Activated CD4-positive, alpha-beta T cell treated with anti-CD3 and anti-CD28 coated beads, Interleukin-10, Interleukin-2, amounts not matched to agents 100 ng/mL and 50 ng/mL, durations not matched to agents 16 hours and 8 hours (primary cell): Measurements from ENCODE around the gene FCHSD2.
"Not testable (repeated sequence)": the region's sequence is repeated elsewhere in the genome, so short reads cannot be mapped to it uniquely, and the experiment has no call there.

Experiments
- DNase-seq: peaks from one replicate; pipeline ENCODE4 v3.0.0-alpha.2; 2020

Gene FCHSD2

DNA sequence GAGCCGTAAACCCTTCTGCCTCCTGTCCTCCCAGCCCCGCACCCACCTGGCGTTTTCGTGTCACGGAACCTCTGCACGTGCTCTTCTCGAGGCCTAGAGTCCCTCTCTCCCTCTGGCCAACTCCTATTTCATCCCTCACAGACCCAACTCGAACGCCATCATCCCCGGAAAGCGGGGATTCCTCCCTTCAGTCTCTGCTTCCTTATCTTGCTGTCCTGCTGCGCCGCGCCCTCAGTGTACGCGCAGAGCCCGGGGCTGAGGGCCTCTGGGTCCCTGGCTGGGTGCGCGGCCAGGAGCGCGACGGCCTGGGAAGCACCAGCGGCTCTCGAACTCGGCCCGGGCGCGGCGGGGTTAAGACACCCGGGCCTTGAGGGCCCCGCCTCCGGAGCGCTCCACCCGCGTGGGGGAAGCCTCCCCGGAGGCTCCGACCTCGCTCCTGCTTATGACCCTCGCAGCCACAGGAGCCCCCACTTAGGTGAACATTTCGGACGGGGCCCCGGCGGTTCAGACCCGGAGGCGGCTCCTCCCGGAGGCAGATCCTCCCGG, 328.3 kb downstream of the FCHSD2 start:
- peak; percentile 90 for DNase-seq

DNA sequence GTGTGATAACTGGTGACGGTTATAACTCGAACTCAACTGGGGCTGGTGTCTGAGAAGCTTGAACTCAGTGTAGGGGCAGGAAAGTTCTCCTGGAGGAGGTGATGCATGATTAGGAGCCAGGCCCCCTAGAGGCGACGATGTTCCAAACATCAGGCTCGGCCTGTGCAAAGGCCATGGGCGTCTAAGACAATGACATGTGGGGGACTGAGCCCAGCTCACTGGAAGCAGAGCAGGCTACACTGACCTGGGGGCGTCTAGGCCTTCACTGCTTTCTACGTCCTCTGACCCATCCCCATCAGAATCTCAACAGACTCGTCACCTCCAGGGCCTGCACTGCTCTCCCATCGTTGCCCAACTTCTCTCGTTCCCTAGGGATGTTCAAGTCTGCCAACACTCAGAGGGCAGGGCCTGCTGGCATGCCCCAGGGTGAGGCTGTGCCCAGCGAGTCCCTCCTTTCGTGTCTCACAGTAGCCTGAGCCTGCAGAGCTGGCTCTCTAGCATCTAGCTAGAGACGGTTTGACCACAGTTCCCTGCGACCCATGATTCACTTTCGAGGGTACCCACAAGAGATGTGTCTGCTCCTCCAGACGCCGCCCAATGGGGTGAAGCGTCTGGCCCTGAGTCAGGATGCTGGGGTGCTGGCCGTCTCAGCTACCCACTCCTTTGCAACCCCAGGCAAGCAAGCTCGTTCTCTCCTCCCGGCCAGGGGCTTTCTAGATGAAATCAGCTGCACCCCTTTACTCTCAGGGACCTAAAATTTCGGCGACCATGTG, 329.0 kb downstream of the FCHSD2 start:
- peak; percentile 88 for DNase-seq

DNA sequence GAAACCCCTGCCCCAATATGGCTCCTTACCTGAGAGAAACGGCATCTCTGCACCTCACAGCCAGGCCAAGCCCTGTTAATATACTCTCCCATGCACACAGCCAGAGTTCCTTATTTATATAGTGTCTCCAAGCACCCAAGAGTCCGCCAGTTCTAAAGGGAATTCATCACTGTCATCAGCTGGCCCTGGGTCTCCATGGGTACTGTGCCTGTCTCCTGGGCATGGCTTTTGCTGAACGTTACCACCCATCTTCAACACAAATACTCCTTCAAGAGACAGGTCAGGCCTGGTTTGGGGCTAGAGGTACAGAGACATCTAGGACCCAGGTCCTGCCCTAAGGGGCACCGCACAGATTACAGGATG, 329.5 kb downstream of the FCHSD2 start:
- no peak for DNase-seq

DNA sequence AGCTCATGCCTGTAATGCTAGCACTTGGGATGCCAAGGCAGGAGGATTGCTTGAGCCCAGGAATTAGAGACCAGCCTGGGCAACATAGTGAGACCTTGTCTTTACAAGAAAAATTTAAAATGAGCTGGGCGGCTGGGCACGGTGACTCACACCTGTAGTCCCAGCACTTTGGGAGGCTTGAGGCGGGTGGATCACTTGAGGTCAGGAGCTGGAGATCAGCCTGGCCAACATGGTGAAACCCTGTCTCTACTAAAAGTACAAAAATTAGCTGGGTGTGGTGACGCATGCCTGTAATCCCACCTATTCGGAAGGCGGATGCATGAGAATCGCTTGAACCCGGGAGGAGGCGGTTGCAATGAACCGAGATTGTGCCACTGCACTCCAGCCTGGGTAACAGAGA, 330.4 kb downstream of the FCHSD2 start:
- not testable (repeated sequence) for DNase-seq

DNA sequence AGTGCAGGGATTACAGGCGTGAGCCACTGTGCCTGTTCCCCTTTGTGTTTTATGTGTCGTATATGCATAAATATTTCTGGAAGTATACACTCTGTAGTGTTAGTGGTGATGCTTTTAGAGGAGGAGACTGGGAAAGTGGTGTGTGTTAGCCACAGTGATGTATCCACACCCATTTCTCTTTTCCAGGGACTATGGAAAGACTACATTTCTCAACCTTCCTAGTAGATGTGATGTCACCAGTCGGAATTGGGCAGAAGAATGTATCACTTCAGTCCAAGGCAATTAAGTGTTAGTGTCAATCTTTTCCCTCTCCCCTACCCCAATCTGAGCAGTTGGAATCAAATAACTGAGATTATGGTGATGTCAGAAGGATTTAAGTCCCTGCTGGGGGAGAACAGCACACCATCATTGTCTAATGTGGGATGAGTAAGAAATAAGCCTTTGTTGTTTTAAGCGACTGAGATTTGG, 333.8 kb downstream of the FCHSD2 start:
- DNase-seq = no peak

DNA sequence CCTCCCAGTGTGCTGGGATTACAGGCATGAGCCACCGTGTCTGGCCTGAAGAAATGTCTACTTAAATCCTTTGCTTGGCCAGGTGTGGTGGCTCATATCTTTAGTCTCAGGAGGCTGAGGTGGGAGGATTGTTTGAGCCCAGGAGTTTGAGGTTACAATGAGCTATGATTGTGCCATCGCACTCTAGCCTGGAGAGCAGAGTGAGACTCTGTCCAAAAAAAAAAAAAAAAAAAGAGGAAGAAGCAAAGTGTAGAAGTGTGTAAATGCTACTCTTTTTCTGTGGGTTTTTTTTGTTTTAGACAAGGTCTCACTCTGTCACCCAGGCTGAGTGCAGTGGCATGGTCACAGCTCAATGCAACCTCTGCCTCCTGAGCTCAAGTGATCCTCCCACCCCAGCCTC, 334.3 kb downstream of the FCHSD2 start:
- DNase-seq = no peak

DNA sequence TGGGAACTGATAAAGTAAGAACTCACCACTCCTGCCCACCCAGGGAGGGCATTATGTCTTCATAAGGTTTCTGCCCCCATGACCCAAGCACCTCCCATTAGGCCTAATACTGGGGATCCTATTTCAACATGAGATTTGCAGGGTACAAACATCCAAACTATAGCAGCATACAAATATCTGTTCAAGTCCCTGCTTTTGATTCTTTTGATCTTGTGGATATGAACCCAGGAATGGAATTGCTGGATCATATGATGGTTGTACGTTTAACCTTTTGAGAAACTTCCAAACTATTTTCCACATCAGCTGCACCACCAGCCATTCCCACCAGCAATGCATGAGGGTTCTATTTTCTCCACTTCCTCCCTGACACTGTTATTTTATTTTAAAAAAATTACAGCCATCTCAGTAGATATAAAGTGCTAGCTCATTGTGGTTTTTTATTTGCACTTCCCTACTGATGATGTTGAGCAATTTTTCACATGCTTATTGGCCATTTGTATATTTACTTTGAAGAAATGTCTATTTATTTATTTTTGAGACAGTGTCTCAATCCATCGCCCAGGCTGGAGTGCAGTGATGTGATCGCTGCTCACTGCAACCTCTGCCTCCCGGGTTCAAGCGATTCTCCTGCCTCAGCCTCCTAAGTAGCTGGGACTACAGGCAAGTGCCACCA, 335.0 kb downstream of the FCHSD2 start:
- DNase-seq = no peak

DNA sequence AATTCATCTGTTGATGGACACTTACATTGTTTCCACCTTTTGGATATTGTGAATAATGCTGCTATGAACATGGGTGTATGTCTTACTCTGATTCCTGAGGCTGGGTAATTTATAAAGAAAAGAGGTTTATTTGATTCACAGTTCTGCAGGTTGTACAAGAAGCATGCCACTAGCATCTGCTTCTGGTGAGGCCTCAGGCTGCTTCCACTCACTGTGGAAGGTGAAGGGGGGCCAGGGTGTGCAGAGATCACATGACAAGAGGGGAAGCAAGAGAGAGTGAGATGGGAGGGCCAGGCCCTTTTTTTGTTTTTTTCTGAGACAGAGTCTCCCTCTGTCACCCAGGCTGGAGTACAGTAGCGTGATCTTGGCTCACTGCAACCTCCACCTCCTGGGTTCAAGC, 335.7 kb downstream of the FCHSD2 start:
- DNase-seq = not testable (repeated sequence)

DNA sequence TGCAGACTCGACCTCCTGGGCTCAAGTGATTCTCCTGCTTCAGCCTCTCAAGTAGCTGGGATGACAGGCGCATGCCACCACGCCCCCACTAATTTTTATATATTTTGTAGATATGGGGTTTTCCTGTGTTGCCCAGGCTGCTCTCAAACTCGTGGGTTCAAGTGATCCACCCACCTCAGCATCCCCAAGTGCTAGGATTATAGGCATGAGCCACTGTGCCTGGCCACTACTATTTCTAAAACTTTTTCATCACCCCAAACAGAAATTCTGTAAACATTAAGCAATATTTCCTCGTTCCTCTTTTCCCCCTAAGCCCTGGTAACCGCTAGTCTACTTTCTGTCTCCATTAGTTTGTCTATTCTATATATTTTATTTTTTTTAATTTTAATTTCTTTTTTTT, 336.9 kb downstream of the FCHSD2 start:
- no peak for DNase-seq

DNA sequence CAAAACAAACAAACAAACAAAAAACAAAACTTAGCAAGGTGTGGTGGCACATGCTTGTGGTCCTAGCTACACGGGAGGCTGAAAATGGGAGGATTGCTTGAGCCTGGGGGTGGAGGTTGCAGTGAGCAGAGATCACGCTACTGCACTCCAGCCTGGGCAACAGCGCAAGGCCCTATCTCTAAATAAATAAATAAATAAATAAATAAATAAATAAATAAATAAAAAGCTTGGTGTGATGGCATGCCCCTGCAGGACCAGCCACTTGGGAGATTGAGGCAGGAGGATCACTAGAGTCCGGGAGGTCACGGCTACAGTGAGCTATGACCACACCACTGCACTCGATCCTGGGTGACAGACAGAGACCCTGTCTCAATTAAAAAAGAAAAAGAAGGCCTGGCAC, 339.3 kb downstream of the FCHSD2 start:
- no peak for DNase-seq

DNA sequence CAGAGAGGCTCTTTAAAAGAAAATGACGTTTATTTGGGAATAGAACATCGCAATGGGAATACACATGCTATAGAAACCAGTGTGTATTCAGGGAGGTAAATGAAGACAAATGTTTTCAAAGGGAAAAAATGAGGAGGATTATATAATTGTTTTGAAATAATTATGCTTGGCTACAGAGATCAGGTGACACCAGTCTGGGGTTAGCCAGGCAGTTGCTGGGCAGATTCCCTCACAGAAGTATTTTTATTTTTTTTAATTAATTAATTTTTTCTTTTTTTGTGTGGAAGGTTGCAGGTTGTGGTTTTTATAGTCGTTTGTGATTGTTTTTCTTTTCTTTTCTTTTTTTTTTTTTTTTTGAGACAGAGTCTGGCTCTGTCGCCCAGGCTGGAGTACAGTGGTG, 342.7 kb downstream of the FCHSD2 start:
- DNase-seq = no peak

DNA sequence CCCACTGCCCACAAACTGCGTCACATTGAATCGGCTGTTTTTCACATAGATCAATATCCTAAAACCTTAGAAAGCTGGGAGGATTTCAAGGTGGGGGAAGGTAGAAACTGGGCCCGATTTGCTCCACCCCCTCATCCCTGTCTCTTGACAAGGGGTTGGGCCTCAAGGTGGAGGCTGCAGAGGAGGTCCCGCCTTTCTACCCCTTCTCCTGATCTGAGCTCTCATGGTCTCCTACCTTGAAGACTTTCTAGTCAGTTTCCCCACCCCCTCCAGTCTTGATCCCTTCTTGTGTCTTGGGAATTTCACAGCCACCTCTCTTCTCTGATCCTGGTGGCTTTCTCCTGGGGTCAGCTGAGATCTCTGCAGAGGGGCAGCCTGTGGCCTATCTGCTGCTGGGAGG, 343.8 kb downstream of the FCHSD2 start:
- DNase-seq = no peak

DNA sequence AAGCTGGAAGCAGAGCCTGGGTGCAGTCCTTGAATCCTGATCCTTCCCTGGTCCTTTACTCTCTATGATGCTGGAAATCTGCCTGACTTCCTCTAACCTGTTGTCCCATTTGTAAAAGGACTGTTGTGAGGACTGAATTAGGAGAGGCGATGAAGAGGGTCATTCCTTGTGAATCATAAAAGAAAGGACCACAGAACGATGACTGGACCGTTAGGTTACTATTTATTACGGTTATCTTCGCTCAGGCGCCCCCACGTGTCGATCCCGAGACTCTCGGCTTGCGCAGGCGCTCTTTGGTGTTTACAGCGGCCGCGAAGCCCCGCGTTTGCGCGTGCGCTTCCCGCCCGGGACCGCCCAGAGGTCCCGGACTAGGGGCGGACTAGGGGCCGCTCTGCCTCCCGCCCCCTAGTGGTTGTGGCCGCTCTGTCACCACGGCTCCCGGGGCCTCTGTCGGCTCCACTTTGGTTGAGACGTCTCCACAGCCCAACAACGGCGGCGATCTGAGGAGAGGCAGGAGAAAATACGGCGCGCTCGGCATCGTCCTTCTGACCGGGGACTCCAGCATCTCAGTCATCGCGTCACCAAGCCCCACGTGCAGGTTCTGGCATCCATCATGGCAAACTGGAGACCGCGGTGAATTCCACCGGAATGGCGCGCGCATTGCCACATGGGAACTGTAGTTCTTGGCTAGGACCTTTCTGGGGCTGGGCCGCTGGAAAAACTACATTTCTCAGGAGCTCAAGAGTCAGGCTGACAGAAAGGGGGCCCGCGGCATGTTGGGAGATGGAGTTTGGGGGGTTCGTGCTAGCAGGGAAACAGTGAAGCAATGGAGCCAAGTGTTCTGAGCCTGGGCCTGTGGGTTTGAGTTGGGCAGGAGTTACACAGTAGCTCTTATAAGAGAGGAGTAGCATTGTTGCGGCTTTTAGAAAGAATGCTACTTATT, 348.4 kb downstream of the FCHSD2 start, which contains the start of gene STARD10:
STARD10 (minus strand) TSS at position 623 of the 943 bp plus-strand sequence. CDS start 12,866 bp downstream, outside the sequence.
- DNase-seq = peak; percentile 96

DNA sequence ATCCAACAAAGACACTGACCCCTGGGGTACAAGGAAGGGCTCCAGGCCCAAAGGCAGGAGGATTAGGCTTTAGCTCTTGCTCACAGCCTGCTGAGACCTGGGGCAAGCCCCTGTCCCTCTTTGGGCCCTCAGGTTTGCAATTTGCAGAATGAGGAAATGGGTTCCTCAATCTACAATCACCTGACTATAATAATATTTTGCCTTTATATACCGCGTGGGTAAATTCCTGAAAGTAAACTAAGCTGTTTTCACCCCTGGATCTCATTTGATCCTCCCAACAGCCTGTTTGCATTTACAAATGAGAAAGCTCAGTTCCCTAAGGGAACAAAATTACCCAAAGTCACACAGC, 349.1 kb downstream of the FCHSD2 start:
- no peak for DNase-seq

DNA sequence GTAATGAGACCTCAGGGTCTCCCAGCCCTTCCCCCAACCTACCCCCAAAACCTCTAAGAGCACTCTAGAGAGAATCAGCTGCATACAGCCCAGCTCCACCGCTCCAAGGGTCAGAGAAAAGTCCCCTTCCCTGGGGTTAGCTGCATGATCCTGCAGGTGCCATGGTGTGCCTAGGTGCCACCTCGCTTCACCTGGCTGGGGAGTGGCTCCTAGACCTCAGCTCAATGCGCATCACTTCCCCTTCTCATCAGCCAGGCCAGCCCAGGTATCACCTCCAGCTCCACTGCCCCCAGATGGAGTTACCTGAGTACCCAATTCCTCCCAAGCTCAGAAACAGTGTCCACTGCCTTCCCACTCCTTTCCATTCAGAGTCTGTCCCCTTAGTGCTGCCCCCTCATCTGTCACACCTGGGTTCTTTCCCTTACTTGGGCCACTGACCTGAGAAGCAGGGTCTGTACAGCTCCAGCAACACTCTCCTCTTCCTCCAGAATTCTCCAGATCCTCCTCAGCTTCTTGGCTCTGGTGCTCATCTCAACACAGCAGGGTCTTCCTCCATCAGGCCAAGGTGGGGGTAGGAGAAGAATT, 349.6 kb downstream of the FCHSD2 start:
- no peak for DNase-seq

DNA sequence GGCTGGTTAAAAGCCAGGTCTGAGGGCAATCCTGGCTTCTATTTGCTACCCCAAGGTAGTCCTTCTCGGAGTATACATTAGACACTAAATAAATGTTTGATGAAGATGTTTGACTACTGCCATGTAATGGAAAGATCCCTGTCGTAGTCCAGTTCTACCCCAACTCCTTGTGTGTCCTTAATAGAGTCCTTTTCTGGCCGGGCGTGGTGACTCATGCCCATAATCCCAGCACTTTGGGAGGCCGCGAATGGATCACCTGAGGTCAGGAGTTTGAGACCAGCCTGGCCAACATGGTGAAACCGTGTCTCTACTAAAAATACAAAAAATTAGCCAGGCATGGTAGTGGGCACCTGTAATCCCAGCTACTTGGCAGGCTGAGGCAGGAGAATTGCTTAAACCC, 350.9 kb downstream of the FCHSD2 start:
- DNase-seq = not testable (repeated sequence)

DNA sequence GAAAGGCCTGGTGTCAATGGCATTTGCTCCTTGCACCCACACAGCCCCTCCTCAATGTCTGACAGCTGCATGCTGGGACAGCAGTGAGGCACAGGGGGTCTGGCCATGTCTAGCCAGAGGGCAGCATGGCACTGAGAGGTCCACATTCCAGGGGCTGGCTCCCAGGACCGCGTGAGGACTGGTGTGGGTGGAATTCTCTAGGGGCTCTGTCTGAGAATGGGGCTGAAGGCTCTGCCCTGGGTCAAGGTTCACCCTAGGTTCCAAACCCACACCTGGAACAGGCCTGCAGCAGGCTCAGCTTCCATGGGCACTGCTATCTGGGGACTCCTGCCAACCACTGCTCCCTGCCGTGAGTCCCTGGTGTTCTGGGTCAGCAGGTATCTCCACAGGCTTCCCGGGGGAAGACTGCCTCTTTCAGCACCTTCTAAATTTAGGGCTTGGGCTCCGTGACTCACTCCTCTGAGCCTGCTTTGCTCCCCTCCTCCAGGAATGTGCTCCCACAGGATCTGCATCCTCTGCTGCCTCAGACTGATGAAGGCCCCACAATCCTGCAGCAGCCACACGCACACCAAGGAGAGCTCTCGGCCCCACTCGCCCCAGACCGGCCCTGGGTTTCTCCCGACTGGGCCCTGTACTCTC, 352.5 kb downstream of the FCHSD2 start:
- DNase-seq = no peak

DNA sequence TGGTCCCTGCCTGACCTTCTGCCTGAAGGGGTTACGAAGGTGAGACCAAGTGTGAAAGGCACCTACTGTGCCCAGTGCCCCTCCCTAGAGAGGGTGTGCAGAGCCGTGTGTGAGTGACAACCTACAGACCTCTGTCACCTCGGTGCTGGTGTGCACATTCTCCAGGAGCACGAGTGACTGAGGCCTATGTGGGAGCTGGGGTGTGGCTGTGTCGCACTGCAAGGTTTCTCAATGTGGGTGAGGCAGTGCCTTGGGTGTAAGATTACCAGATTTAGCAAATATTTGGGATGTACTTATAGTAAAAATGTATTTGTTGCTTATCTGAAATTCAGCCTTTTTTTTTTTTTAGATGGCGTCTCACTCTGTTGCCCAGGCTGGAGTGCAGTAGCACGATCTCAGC, 353.9 kb downstream of the FCHSD2 start:
- no peak for DNase-seq

DNA sequence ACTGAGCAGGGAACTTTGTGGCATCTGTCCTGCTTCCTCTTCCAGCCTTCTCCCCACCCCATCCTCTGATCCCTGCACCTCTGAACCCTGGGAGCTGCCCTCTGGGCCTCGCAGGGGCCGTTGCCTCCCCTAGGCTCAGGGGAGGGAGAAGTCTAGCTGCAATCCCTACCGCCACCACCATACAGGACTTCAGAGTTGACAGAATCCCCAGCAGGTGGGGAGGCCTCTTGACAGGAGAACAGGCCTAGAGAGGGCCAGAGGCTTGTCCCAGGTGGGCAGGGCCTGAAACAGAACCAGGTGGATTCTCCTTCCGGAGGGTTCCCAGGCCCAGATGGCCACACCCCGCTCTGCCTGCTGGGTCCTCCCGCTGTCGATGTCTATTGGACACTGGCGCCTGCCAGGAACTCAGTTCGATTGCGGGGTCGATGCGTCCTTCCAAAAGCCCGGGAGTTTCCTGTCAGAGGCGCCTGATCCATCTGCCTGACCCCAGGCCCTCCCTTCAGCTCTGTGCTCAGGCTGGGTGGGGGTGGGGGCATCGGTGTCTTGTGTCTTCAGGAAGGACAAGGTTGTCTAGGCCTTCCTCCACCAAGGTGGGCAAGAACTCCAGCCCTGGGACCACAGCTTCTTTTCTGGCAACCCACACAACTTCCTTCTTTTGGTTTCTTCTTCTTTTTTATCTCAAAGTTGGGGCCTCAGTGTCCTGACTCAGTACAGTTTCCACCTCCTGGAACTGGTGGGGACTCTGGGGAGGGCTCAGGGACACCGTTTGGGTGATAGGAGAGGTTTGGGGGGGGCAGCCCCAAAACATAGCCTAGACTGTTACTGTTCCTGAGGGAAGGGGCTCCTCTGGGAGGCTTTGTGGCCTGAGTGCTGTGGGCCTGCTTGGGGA, 354.7 kb downstream of the FCHSD2 start:
- no peak for DNase-seq
